SIG-M5 treated with dmso at 0.1 percent for 504 hours (cell line): ENCODE results near the gene PHLDB3.

Experiments
- DNase-seq: peaks from one replicate; lab custom pipeline; 2025; ENCODE audit not compliant: unreplicated experiment; lab: John Stamatoyannopoulos, UW

PHLDB3 gene

GRCh38 chr19:43501661-43502418 is 2.7 kb downstream of the PHLDB3 start:
- no peak for DNase-seq

DNA sequence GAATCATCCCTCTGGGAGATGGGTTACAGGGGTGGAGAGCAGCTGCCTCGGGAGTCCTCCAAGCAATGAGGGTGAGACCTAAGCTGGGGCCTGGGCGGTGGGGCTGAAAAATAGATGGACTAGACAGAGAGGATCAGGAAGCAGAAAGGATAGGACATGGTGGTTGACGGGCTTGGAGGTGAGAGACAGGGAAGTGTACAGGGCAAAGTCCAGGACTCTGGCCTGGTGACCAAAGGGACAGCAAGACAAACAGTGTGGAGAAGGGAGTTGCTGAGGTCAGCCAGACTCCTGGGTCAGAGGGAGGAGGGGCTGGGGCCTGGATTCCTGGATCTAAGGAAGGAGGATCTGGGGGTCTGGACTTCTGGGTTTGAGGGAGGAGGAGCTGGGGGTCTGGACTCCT is 5.5 kb downstream of the PHLDB3 start:
- DNase-seq: no peak

DNA sequence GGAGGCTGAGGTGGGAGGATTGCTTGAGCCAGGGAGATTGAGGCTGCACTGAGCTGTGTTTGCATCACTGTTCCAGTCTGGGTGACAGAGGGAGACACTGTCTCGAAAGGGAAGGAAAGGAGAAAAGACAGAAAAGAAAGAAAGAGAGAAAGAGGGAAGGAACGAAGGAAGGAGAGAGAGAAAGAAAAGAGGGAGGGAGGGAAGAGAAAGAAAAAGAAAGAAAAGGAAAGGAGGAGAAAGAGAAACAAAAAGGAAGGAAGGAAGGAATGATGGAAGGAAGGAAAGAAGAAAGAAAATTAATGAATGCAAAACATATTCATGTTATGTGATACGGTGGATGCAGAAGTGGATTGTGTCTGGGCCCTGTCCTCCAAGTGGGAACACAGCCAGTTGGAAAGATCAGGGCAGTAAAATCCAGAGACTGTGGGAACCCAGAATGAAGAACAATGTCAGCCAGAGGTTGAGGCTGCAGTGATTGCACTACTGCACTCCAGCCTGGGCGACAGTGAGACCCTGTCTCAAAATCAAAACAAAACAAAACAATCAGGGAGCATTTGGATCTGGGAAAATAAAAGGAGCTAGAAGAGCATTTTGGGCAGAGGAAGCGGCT is 6.2 kb downstream of the PHLDB3 start:
- no peak for DNase-seq

GRCh38 chr19:43496960-43497359 is 7.6 kb downstream of the PHLDB3 start:
- no peak for DNase-seq

DNA sequence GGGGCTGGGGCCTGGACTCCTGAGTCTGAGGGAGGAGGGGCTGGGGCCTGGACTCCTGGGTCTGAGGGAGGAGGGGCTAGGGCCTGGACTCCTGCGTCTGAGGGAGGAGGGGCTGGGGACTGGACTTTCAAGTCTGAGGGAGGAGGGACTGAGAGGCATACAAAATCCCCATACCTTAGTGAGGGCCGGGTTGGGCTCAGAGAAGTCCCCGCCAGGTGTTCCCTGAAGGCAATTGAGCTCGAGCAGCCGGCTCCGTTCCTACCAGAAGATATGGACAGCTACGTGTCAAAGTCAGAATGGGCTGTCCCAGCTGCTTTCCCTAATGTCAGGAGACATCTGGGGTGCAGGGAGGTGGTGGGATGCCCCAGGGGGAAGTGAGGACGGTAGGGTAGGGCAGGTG is 9.5 kb downstream of the PHLDB3 start:
- no peak for DNase-seq

GRCh38 chr19:43490759-43491158 is 13.8 kb downstream of the PHLDB3 start:
- DNase-seq: no peak

DNA sequence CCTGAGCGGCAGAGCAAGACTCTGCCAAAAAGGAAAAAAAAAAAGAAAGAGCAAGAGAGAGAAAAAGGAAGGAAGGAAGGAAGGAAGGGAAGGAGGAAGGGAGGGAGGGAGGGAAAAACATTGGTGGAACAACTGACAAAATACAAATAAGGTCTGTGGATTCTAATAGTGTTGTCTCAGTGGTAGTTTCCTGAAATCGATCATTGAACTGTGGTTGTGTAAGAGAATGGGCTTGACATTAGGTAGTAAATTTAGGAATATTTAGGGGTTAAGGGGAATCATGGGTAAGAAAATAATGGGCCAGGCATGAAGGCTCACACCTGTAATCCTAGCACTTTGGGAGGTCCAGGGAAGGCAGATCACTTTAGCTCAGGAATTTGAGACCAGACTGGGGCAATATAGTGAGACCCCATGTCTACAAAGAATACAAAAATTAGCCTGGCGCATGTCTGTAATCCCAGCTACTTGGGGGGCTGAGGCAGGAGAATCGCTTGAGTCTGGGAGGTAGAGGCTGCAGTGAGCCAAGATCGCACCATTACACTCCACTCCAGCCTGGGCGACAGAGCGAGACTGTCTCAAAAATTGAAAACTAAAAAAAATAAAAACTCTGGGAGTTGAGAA is 14.5 kb downstream of the PHLDB3 start:
- DNase-seq: no peak

DNA sequence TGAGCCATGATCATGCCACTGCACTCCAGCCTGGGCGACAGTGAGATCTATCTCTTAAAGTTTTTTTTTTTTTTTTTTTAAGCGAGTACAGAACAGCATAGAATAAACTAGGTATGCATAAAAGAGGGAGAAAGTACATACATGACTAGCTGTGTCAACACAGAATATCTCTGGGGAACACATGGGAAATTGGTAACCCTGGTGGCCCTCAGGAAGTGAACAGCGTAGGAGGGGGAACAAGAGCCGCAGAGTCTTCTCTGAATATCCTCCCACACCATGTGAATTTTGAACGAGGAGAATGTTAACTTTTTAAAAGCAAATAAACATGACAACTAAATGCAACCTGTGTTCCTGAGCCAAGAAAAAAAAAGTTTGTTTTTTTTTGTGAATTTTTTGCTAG is 15.2 kb downstream of the PHLDB3 start:
- DNase-seq: no peak

- no peak for DNase-seq
These were observed 16.4 kb downstream of the PHLDB3 start for GRCh38 chr19:43488179-43488578.

DNA sequence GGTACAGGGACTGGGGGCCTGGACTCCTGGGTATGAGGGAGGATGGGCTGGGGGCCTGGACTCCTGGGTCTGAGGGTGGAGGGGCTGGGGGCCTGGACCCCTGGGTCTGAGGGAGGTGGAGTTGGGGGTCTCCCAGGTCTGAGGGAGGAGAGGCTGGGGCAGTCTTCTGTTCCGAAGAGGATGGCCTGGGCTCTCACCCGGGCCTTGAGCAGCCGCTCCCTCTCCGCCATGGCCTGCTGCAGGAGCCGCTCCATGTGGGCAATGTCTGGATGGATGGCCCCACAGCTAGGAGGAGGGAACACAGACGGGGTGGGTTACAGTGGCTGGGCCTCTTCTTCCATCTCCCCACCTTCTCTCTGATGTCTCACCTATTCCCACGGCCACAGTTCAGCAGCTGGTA is 18.1 kb downstream of the PHLDB3 start:
- no peak for DNase-seq

- no peak for DNase-seq
These were observed 18.6 kb downstream of the PHLDB3 start for GRCh38 chr19:43485951-43486350.

- no peak for DNase-seq
These were observed 21.3 kb downstream of the PHLDB3 start for GRCh38 chr19:43483281-43483680.

GRCh38 chr19:43482193-43482592 is 22.4 kb downstream of the PHLDB3 start:
- no peak for DNase-seq

- DNase-seq: no peak
These were observed 22.8 kb downstream of the PHLDB3 start for GRCh38 chr19:43481701-43482100.

DNA sequence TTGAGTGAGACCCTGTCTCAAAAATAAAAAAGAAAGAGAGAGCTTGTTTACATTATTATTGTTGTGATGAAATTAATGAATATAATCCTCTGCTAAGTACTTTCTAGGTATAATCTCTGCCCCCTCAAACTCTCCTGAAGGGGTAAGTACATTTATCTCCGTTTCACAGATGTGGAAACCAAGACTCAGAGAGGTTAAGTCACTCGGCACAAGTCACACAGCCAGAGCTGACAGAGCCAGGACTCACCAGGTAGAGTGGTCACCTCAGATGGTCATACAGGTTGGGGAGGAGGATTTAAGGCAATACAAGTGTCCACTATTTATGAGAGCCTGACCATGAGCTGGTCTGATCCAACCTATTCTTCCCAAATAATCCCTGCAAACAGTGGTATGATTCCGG is 24.0 kb downstream of the PHLDB3 start:
- no peak for DNase-seq

DNA sequence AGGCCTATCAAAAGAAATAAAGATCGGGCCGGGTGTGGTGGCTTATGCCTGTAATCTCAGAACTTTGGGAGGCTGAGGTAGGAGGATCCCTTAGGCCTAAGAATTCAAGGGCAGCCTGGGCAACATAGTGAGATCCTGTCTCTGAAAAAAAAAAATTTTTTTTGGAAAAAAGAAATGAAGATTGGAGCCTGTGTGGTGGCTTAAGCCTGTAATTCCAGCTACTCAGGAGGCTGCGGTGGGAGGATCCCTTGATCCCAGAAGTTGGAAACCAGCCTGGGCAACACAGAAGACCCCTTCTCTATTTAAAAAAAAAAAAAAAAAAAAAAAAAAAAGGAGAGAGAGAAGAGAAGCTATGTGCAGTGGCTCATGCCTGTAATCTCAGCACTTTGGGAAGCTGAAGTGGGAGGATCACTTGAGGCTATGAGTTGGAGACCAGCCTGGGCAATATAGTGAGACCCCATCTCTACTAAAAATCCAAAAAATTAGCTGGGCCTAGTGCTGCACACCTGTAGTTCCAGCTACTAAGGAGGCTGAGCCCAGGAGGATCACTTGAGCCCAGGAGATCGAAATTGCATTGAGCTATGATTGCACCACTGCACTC is 24.5 kb downstream of the PHLDB3 start:
- no peak for DNase-seq

DNA sequence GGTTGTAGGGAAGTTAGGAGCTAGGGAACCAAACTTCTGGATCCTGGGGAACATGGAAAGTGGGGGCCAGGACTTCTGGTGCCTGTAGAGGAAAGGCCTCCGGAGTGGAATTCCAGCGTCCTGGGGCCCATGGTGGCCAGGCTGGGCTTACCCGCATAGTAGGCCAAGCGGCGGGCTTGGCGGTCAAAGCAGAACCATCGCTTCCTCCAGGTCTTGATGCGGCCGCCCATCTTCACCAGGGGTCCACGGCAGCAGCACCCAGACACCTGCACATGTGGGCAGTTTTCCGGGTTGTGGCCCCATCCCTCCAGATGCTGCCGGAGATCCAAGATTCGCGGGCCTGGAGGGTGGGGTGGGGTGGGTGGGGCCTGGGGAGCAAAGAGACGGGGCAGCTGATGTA is 25.3 kb downstream of the PHLDB3 start:
- no peak for DNase-seq

GRCh38 chr19:43478323-43478722 is 26.2 kb downstream of the PHLDB3 start:
- no peak for DNase-seq

- no peak for DNase-seq
These were observed 27.9 kb downstream of the PHLDB3 start for GRCh38 chr19:43476606-43477005.

- peak; percentile 18 for DNase-seq
These were observed 29.4 kb downstream of the PHLDB3 start for GRCh38 chr19:43474986-43475705.

GRCh38 chr19:43474487-43474886 is 30.1 kb downstream of the PHLDB3 start:
- no peak for DNase-seq
